Endothelial cell of umbilical vein (primary cell): ENCODE measurements around the gene NLRP6.

Experiments used
- CTCF ChIP-seq, 2 donors: IDR thresholded peaks; 1 replicate in 1 of 2; 2 replicates in 1 of 2; pipeline ENCODE4 v1.5.1; 2011; ENCODE audit warnings: low read length in 2 of 2, mild to moderate bottlenecking in 2 of 2, moderate library complexity in 2 of 2, control low read depth in 1 of 2, inconsistent platforms in 1 of 2, low read depth in 1 of 2; ENCODE audit not compliant: insufficient read depth in 1 of 2; ENCODE audit errors: extremely low read depth in 1 of 2
- EZH2 ChIP-seq: IDR thresholded peaks from 2 replicates; pipeline ENCODE4 v1.6.1; 2012; ENCODE audit warnings: borderline replicate concordance, low read depth, mild to moderate bottlenecking, moderate library complexity, low read length, inconsistent platforms; ENCODE audit not compliant: severe bottlenecking
- MYC ChIP-seq: IDR thresholded peaks from one replicate; pipeline ENCODE4 v1.6.1; 2011; ENCODE audit warnings: mild to moderate bottlenecking, low read depth, low read length
- POLR2A ChIP-seq: IDR thresholded peaks from 2 replicates; pipeline ENCODE4 v1.6.1; 2012; ENCODE audit warnings: low read depth, mild to moderate bottlenecking, control low read depth, low read length

GRCh38 chr11:334264-334994 is 56.2 kb downstream of the NLRP6 start:
- TF ChIP-seq CTCF (IDR thresholded peaks at IDR 0.05; ENCODE audit: extremely low read depth in 1 of 2, insufficient read depth in 1 of 2, low read depth in 1 of 2, low read length in 2 of 2) (no peak), POLR2A (no peak), EZH2 (no peak), MYC (no peak)
